Right lobe of liver (tissue), 4 donors: ENCODE data around the gene CD9.

Experiments
- CTCF ChIP-seq, 4 donors: fragments of 200-600 bp in 3 of 4; fragments of 450-650 bp in 1 of 4; IDR thresholded peaks; one replicate each; pipeline versions ENCODE4 v1.5.1 to v1.8.0; 2016 to 2022; ENCODE audit warnings: antibody characterized with exemption in 4 of 4, mild to moderate bottlenecking in 2 of 4
- POLR2A ChIP-seq: fragments of 450-650 bp; IDR thresholded peaks from one replicate; pipeline ENCODE4 v1.6.1; 2017; ENCODE audit warnings: antibody characterized with exemption, mild to moderate bottlenecking
- donor health status: DM: no; HTN: no; CAD: no.
- donor health status: DM: no; HTN: no; CAD: no.
- donor health status: DM: no; HTN: yes; CAD: no.

- TF ChIP-seq CTCF (IDR thresholded peaks at IDR 0.05) (no peak), POLR2A (no peak)
These were observed 69.8 kb downstream of the CD9 start for GRCh38 chr12:6269986-6270385.
